Astrocyte (in vitro differentiated cells and primary cell): ENCODE results near the gene CNTROB. TPM values are rescaled to one million over a fixed set of nuclear protein-coding genes. Genes with fewer than 3 reads are reported as not detected.

ENCODE experiments used
- DNase-seq: peaks from one replicate; pipeline ENCODE4 v3.0.0-alpha.2; 2010; ENCODE audit warnings: low read depth
- FAIRE-seq: peaks from 2 replicates; lab custom pipeline; 2011; peaks lifted over from hg19 to GRCh38; lab: Jason Lieb, UNC
- H2AFZ ChIP-seq: 2 replicates; pipeline ENCODE4 v1.6.0; 2012; ENCODE audit warnings: low read depth, low read length, inconsistent platforms
- H3K27ac ChIP-seq: 2 replicates; pipeline ENCODE4 v1.5.1; 2011; ENCODE audit warnings: low read depth, low read length, inconsistent platforms
- H3K27me3 ChIP-seq: 2 replicates; pipeline ENCODE4 v1.6.0; 2011; ENCODE audit warnings: low read length, inconsistent platforms; ENCODE audit not compliant: insufficient read depth
- H3K36me3 ChIP-seq: 2 replicates; pipeline ENCODE4 v1.5.1; 2011; ENCODE audit warnings: low read length, inconsistent platforms; ENCODE audit not compliant: insufficient read depth
- H3K4me1 ChIP-seq: 2 replicates; pipeline ENCODE4 v1.5.1; 2011; ENCODE audit warnings: low read length, inconsistent platforms; ENCODE audit not compliant: insufficient read depth
- H3K4me2 ChIP-seq: 2 replicates; pipeline ENCODE4 v1.6.0; 2012; ENCODE audit warnings: low read length, inconsistent platforms
- H3K4me3 ChIP-seq: 2 replicates; pipeline ENCODE4 v1.5.1; 2011; ENCODE audit warnings: low read depth, mild to moderate bottlenecking, low read length, inconsistent platforms; ENCODE audit not compliant: insufficient read depth
- H3K79me2 ChIP-seq: 2 replicates; pipeline ENCODE4 v1.6.0; 2012; ENCODE audit warnings: mild to moderate bottlenecking, low read length, inconsistent platforms; ENCODE audit not compliant: insufficient read depth
- H3K9ac ChIP-seq: 2 replicates; pipeline ENCODE4 v1.6.0; 2012; ENCODE audit warnings: mild to moderate bottlenecking, low read length, inconsistent platforms
- H3K9me3 ChIP-seq: 2 replicates; pipeline ENCODE4 v1.5.1; 2012; ENCODE audit warnings: low read depth, mild to moderate bottlenecking, low read length, inconsistent platforms; ENCODE audit not compliant: insufficient read depth
- H4K20me1 ChIP-seq: 2 replicates; pipeline ENCODE4 v1.6.0; 2012; ENCODE audit warnings: low read length, inconsistent platforms; ENCODE audit not compliant: insufficient read depth
- H3K27ac Mint-ChIP-seq: one replicate; pipeline ENCODE4 v1.8.0; 2021; ENCODE audit warnings: mild to moderate bottlenecking, mixed read lengths; ENCODE audit not compliant: unreplicated experiment
- H3K27me3 Mint-ChIP-seq: one replicate; pipeline ENCODE4 v1.8.0; 2021; ENCODE audit warnings: low read depth, mixed read lengths; ENCODE audit not compliant: unreplicated experiment
- H3K36me3 Mint-ChIP-seq: one replicate; pipeline ENCODE4 v1.8.0; 2021; ENCODE audit warnings: low read depth, mixed read lengths; ENCODE audit not compliant: unreplicated experiment
- H3K4me1 Mint-ChIP-seq: one replicate; pipeline ENCODE4 v1.8.0; 2021; ENCODE audit warnings: low read depth, mixed read lengths; ENCODE audit not compliant: unreplicated experiment
- H3K4me3 Mint-ChIP-seq: one replicate; pipeline ENCODE4 v1.8.0; 2021; ENCODE audit warnings: mild to moderate bottlenecking, moderate library complexity, mixed read lengths; ENCODE audit not compliant: unreplicated experiment
- H3K9me3 Mint-ChIP-seq: one replicate; pipeline ENCODE4 v1.8.0; 2021; ENCODE audit warnings: mild to moderate bottlenecking, mixed read lengths; ENCODE audit not compliant: unreplicated experiment
- EZH2 ChIP-seq: IDR thresholded peaks from 2 replicates; pipeline ENCODE4 v1.6.1; 2012; ENCODE audit warnings: mild to moderate bottlenecking, low read length, inconsistent platforms; ENCODE audit not compliant: insufficient read depth
- total RNA-seq: library from RNA; stranded (reverse); gene quantifications from 2 replicates; pipeline ENCODE4 v1.2.1, GENCODE V29; 2021
- TF ChIP-seq, protein P1 (sequence below): IDR thresholded peaks from 2 replicates; pipeline ENCODE4 v1.5.1; 2011; ENCODE audit warnings: low read depth, mild to moderate bottlenecking, inconsistent platforms, low read length, moderate library complexity; ENCODE audit not compliant: insufficient read depth

CNTROB gene
- total RNA-seq, 1 donor from 2014 or later, result 25.3 TPM

DNA sequence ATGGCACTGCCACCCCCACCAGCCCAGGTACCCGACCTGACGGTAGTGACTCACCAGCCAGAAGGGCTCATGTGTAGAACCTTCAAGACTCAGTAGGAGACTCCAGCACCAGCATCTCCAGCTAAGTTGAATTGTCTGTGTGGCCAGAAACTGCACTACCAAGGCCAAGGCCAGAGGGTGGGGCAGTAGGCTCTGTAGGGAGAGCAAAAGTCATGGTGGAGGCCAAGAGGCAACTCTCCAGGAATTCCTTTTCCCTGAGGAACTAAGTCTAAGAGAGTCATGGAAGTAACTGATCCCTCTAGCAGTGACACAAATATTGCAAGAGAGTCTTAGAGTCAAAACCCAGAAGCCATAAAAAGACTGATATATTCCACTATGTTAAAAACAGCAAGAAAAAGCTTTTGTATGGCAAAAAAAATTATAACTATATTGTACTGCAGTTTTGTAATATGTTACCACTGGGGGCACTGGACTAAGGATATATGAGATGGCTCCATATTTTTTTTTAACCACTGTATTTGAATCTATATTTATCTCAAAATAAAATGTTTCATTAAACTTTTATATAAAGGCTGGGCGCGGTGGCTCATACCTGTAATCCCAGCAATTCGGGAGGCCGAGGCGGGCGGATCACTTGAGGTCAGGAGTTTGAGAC lies 40.3 kb downstream of the CNTROB start:
- TF ChIP-seq EZH2, result no peak
- TF ChIP-seq, protein P1, sequence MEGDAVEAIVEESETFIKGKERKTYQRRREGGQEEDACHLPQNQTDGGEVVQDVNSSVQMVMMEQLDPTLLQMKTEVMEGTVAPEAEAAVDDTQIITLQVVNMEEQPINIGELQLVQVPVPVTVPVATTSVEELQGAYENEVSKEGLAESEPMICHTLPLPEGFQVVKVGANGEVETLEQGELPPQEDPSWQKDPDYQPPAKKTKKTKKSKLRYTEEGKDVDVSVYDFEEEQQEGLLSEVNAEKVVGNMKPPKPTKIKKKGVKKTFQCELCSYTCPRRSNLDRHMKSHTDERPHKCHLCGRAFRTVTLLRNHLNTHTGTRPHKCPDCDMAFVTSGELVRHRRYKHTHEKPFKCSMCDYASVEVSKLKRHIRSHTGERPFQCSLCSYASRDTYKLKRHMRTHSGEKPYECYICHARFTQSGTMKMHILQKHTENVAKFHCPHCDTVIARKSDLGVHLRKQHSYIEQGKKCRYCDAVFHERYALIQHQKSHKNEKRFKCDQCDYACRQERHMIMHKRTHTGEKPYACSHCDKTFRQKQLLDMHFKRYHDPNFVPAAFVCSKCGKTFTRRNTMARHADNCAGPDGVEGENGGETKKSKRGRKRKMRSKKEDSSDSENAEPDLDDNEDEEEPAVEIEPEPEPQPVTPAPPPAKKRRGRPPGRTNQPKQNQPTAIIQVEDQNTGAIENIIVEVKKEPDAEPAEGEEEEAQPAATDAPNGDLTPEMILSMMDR, result peak; percentile 30

DNA sequence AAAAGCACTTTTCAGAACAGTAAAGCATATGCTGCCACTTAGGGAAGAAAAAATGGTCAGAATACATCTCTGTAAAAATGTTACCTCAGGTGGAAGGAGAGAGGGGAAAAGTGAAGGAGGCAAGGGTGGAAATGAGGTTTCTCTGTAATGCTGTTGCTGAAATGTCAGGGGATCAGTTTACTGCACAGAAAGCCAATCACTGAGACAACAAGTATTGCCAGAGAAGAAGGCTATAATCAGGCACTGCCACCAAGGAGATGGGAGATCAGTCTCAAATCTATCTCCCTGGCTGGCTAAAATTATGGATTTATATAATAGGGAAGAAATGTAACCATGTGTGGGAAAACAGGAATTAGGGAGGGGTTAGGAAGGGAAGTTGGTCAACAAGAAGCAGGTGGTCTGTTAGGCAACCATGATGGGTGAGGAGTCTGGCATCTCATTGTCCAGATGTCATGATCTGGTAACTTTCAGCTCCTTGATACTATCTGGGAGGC lies 42.7 kb downstream of the CNTROB start:
- no peak overlapping the region for H3K27ac Mint-ChIP-seq
- no peaks in the 10 kb centered on the region for H3K27me3 ChIP-seq
- H3K4me1 Mint-ChIP-seq, result no peaks in the 10 kb centered on the region
- H2AFZ ChIP-seq, result no peak overlapping the region
- no peak overlapping the region for H3K4me2 ChIP-seq
- H3K9me3 ChIP-seq, result peaks cover 9% of the 10 kb centered on the region
- H3K36me3 ChIP-seq, result no peaks in the 10 kb centered on the region
- H4K20me1 ChIP-seq, result no peaks in the 10 kb centered on the region
- peaks cover 20% of the 10 kb centered on the region for H3K9me3 Mint-ChIP-seq
- no peak overlapping the region for H3K4me3 Mint-ChIP-seq
- H3K79me2 ChIP-seq, result no peaks in the 10 kb centered on the region
- H3K4me1 ChIP-seq, result no peaks in the 10 kb centered on the region
- peaks cover 5% of the 10 kb centered on the region for H3K36me3 Mint-ChIP-seq
- H3K4me3 ChIP-seq, result no peak overlapping the region
- DNase-seq, result no peak
- no peak overlapping the region for H3K9ac ChIP-seq
- no peak for TF ChIP-seq EZH2
- TF ChIP-seq, protein P1, result no peak
- no peak overlapping the region for H3K27ac ChIP-seq
- FAIRE-seq, result no peak
- H3K27me3 Mint-ChIP-seq, result peaks cover 24% of the 10 kb centered on the region

More for the DNA sequence above, 40.3 kb downstream of the CNTROB start:
- Histone ChIP-seq H3K4me2 (no peak overlapping the region), H3K4me1 (no peaks in the 10 kb centered on the region), H3K27ac (no peak overlapping the region), H3K9ac (no peak overlapping the region), H3K36me3 (no peaks in the 10 kb centered on the region), H3K4me3 (no peak overlapping the region), H3K27me3 (no peaks in the 10 kb centered on the region), H2AFZ (no peak overlapping the region), H3K9me3 (peaks cover 9% of the 10 kb centered on the region), H4K20me1 (no peaks in the 10 kb centered on the region), H3K79me2 (no peaks in the 10 kb centered on the region)
- FAIRE-seq (no peak), DNase-seq (no peak)
- Mint-ChIP-seq H3K36me3 (peaks cover 5% of the 10 kb centered on the region), H3K27ac (no peak overlapping the region), H3K4me3 (no peak overlapping the region), H3K9me3 (peaks cover 20% of the 10 kb centered on the region), H3K4me1 (no peaks in the 10 kb centered on the region), H3K27me3 (peaks cover 22% of the 10 kb centered on the region)

DNA sequence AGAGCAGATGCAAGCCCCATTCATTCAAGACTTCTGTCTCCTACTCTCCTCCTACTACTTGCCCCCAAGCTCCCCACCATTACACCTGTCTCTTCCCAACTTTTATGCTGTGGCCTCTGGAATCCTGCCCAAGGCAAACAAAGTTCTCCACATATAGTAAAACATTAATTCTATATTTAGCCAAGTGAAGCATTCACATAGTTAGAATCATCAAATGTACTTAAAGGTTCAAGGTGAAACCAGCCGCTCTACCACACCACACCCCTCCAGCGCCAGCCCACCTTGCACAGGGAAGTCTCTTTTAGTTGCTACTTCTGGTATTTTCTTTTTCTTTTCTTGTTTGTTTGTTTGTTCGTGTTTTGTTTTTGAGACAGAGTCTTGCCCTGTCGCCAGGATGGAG lies 45.0 kb downstream of the CNTROB start:
- Histone ChIP-seq H3K4me2 (no peak overlapping the region), H3K27me3 (no peaks in the 10 kb centered on the region), H3K9ac (no peak overlapping the region), H3K79me2 (no peaks in the 10 kb centered on the region), H3K4me3 (no peak overlapping the region), H3K9me3 (peaks cover 9% of the 10 kb centered on the region), H2AFZ (no peak overlapping the region), H3K36me3 (no peaks in the 10 kb centered on the region), H3K27ac (no peak overlapping the region), H4K20me1 (no peaks in the 10 kb centered on the region), H3K4me1 (peaks cover 5% of the 10 kb centered on the region)
- no peak for FAIRE-seq
- no peak for DNase-seq
- H3K4me3 Mint-ChIP-seq, result no peak overlapping the region
- H3K27me3 Mint-ChIP-seq, result peaks cover 15% of the 10 kb centered on the region
- peaks cover 20% of the 10 kb centered on the region for H3K9me3 Mint-ChIP-seq
- H3K4me1 Mint-ChIP-seq, result peaks cover 5% of the 10 kb centered on the region
- H3K36me3 Mint-ChIP-seq, result peaks cover 5% of the 10 kb centered on the region
- H3K27ac Mint-ChIP-seq, result no peak overlapping the region
- TF ChIP-seq EZH2, result no peak
- TF ChIP-seq, protein P1, result no peak
